IMR-90 (cell line): ENCODE measurements around the gene TMEM181. TPM values are rescaled to one million over a fixed set of nuclear protein-coding genes. Genes with fewer than 3 reads are reported as not detected.

ENCODE experiments used
- ATAC-seq: fragments of 200-7000 bp; cut with Tn5 transposase; 2 replicates; pipeline ENCODE4 v1.9.1; 2020; ENCODE audit warnings: low read depth, mild to moderate bottlenecking, moderate library complexity
- BruUV-seq: library from RNA; stranded (reverse); fragments of 400-500 nt; replicated peaks from 2 replicates; lab custom pipeline; 2021; lab: Mats Ljungman, UMichigan
- CTCF ChIA-PET: fragments of 300-600 bp; formaldehyde crosslinking; extraction: SDS; loops from one replicate; lab custom pipeline; 2021; ENCODE audit warnings: antibody characterized with exemption; lab: Yijun Ruan, JAX
- POLR2A ChIA-PET: fragments of 300-600 bp; sonication (Branson Sonifier 250); formaldehyde crosslinking; loops from one replicate; lab custom pipeline; 2022; ENCODE audit warnings: antibody characterized with exemption; ENCODE audit not compliant: unreplicated experiment; lab: Charles Lee
- DNase-seq: peaks from one replicate; pipeline ENCODE4 v3.0.0; 2013
- H2AFZ ChIP-seq: replicated peaks from 2 replicates; pipeline ENCODE3; 2013; ENCODE audit warnings: low read length, mild to moderate bottlenecking; ENCODE audit not compliant: poor library complexity
- H2AK5ac ChIP-seq: 2 replicates; pipeline ENCODE4 v1.6.1; 2013; ENCODE audit warnings: low read depth, low read length, inconsistent platforms
- H2AK9ac ChIP-seq: replicated peaks from 2 replicates; pipeline ENCODE3; 2013; ENCODE audit warnings: mild to moderate bottlenecking, low read depth, low read length, moderate library complexity; ENCODE audit not compliant: poor library complexity
- H2BK120ac ChIP-seq: 2 replicates; pipeline ENCODE4 v1.6.1; 2013; ENCODE audit warnings: low read depth, low read length, inconsistent platforms
- H2BK15ac ChIP-seq: 3 replicates; pipeline ENCODE4 v1.6.1; 2013; ENCODE audit warnings: low read depth, low read length, inconsistent platforms
- H2BK20ac ChIP-seq: 2 replicates; pipeline ENCODE4 v1.6.1; 2013; ENCODE audit warnings: low read depth, mild to moderate bottlenecking, inconsistent platforms, low read length, moderate library complexity
- H2BK5ac ChIP-seq: 2 replicates; pipeline ENCODE4 v1.6.1; 2013; ENCODE audit warnings: mild to moderate bottlenecking, low read depth, low read length, inconsistent platforms; ENCODE audit not compliant: poor library complexity, severe bottlenecking
- H3K14ac ChIP-seq: replicated peaks from 2 replicates; pipeline ENCODE4 v1.6.1; 2013; ENCODE audit warnings: low read depth, low read length, inconsistent platforms
- H3K18ac ChIP-seq: 2 replicates; pipeline ENCODE4 v1.6.1; 2013; ENCODE audit warnings: low read depth, low read length, control low read depth
- H3K23ac ChIP-seq: 2 replicates; pipeline ENCODE4 v1.6.1; 2013; ENCODE audit warnings: low read depth, low read length, inconsistent platforms
- H3K27ac ChIP-seq: 2 replicates; pipeline ENCODE4 v1.5.1; 2013; ENCODE audit warnings: mild to moderate bottlenecking, control low read depth, low read length; ENCODE audit not compliant: insufficient read depth
- H3K27me3 ChIP-seq: 2 replicates; pipeline ENCODE4 v1.6.1; 2013; ENCODE audit warnings: low read length; ENCODE audit not compliant: control insufficient read depth, insufficient read depth
- H3K36me3 ChIP-seq: 2 replicates; pipeline ENCODE4 v1.6.1; 2013; ENCODE audit warnings: low read length, mixed read lengths; ENCODE audit not compliant: control insufficient read depth, insufficient read depth
- H3K4ac ChIP-seq: 2 replicates; pipeline ENCODE4 v1.6.1; 2013; ENCODE audit warnings: low read depth, low read length, inconsistent platforms
- H3K4me1 ChIP-seq: 2 replicates; pipeline ENCODE4 v1.6.1; 2013; ENCODE audit warnings: low read length, mixed read lengths; ENCODE audit not compliant: control insufficient read depth, insufficient read depth
- H3K4me2 ChIP-seq: 2 replicates; pipeline ENCODE4 v1.6.1; 2013; ENCODE audit warnings: low read depth, mild to moderate bottlenecking, control low read depth, low read length, moderate library complexity
- H3K4me3 ChIP-seq: 2 replicates; pipeline ENCODE4 v1.5.1; 2013; ENCODE audit warnings: low read depth, mild to moderate bottlenecking, control low read depth, low read length, moderate library complexity; ENCODE audit not compliant: insufficient read depth
- H3K56ac ChIP-seq: 2 replicates; pipeline ENCODE4 v1.6.1; 2013; ENCODE audit warnings: low read length, inconsistent platforms; ENCODE audit not compliant: insufficient read depth; ENCODE audit errors: extremely low read depth
- H3K79me1 ChIP-seq, 2 experiments: 2 replicates each; pipeline ENCODE4 v1.6.1; 2013; ENCODE audit warnings: low read length in 2 of 2, inconsistent platforms in 1 of 2, low read depth in 1 of 2
- H3K9ac ChIP-seq: 2 replicates; pipeline ENCODE4 v1.6.1; 2013; ENCODE audit warnings: low read depth, low read length, control low read depth
- H3K9me1 ChIP-seq: 2 replicates; pipeline ENCODE4 v1.6.1; 2013; ENCODE audit warnings: low read length, inconsistent platforms; ENCODE audit not compliant: insufficient read depth
- H3K9me3 ChIP-seq: 2 replicates; pipeline ENCODE4 v1.6.1; 2013; ENCODE audit warnings: low read length; ENCODE audit not compliant: control insufficient read depth, insufficient read depth
- H4K20me1 ChIP-seq: 2 replicates; pipeline ENCODE4 v1.6.1; 2013; ENCODE audit warnings: low read length, inconsistent platforms; ENCODE audit not compliant: insufficient read depth
- H4K5ac ChIP-seq: 2 replicates; pipeline ENCODE4 v1.6.1; 2013; ENCODE audit warnings: mild to moderate bottlenecking, low read depth, low read length, control low read depth
- H4K8ac ChIP-seq, 2 experiments: 2 replicates each; pipeline ENCODE4 v1.6.1; 2013; ENCODE audit warnings: low read depth in 2 of 2, low read length in 2 of 2, control low read depth in 1 of 2, inconsistent platforms in 1 of 2
- H4K91ac ChIP-seq: 2 replicates; pipeline ENCODE4 v1.6.1; 2013; ENCODE audit warnings: low read depth, low read length, inconsistent platforms; ENCODE audit not compliant: insufficient read depth
- CHD1 ChIP-seq: IDR thresholded peaks from 2 replicates; pipeline ENCODE4 v1.6.1; 2012; ENCODE audit warnings: low read depth, low read length, improper control_type of control experiment
- FOS ChIP-seq: fragments of 150-350 bp; IDR thresholded peaks from 2 replicates; pipeline ENCODE4 v1.6.1; 2016; ENCODE audit warnings: low read depth, low read length
- MAZ ChIP-seq: IDR thresholded peaks from 2 replicates; pipeline ENCODE4 v1.6.1; 2012; ENCODE audit warnings: low read depth, mild to moderate bottlenecking, low read length, improper control_type of control experiment, moderate library complexity, borderline replicate concordance
- MXI1 ChIP-seq: IDR thresholded peaks from 2 replicates; pipeline ENCODE4 v1.6.1; 2012; ENCODE audit warnings: low read depth, mild to moderate bottlenecking, low read length, moderate library complexity, borderline replicate concordance
- NFE2L2 ChIP-seq: fragments of 150-350 bp; IDR thresholded peaks from 2 replicates; pipeline ENCODE4 v1.6.1; 2016; ENCODE audit warnings: low read depth, mild to moderate bottlenecking, low read length
- WGBS, 2 experiments: methylation state at CpG; one replicate each; pipeline versions ENCODE4 v1.1.5 to v1.1.7; 2013; ENCODE audit warnings: missing lambda C conversion rate in 2 of 2; ENCODE audit not compliant: insufficient read length in 1 of 2; ENCODE audit errors: extremely low coverage in 2 of 2; 5-methylcytosine and 5-hydroxymethylcytosine counted together
- dilution Hi-C: fragments of 300-500 bp; cut with HindIII; formaldehyde crosslinking; loops from one replicate; pipeline ENCODE4 v1.14.3; 2018; ENCODE audit warnings: low sequenced_read_pairs; ENCODE audit not compliant: unreplicated experiment
- in situ Hi-C: fragments of 300-500 bp; cut with MboI; formaldehyde crosslinking; loops from 3 replicates; pipeline ENCODE4 v1.14.3; 2019; ENCODE audit warnings: low sequenced_read_pairs, inconsistent platforms, mixed read lengths
- intact Hi-C: fragments of 100-400 bp; cut with micrococcal nuclease; formaldehyde crosslinking; loops from 2 replicates; pipeline ENCODE4 v1.10.0; 2022
- polyA plus RNA-seq, 3 experiments: library from polyadenylated mRNA; depleted of rRNA; stranded (reverse); fragments of >200 nt; gene quantifications; 2 replicates each; pipeline ENCODE4 v1.2.3, GENCODE V29; 2012; ENCODE audit warnings: low replicate concordance in 1 of 3
- total RNA-seq: library from RNA; depleted of rRNA; stranded (reverse); fragments of >200 nt; gene quantifications from 2 replicates; pipeline ENCODE4 v1.2.3, GENCODE V29; 2012
- TF ChIP-seq, protein P1 (sequence below): conservative IDR thresholded peaks from 2 replicates; pipeline ENCODE4 v1.5.1; 2012; ENCODE audit warnings: mild to moderate bottlenecking, low read depth, low read length, improper control_type of control experiment
- TF ChIP-seq, protein P2 (sequence below): fragments of 150-350 bp; IDR thresholded peaks from 2 replicates; pipeline ENCODE4 v1.6.1; 2017; ENCODE audit warnings: mild to moderate bottlenecking, antibody characterized with exemption, low read length, low read depth

Gene TMEM181
- total and polyA plus RNA-seq, 2 of the 4 experiments (the other 2 are of a cell fraction): 22.8 to 27.8 TPM

DNA sequence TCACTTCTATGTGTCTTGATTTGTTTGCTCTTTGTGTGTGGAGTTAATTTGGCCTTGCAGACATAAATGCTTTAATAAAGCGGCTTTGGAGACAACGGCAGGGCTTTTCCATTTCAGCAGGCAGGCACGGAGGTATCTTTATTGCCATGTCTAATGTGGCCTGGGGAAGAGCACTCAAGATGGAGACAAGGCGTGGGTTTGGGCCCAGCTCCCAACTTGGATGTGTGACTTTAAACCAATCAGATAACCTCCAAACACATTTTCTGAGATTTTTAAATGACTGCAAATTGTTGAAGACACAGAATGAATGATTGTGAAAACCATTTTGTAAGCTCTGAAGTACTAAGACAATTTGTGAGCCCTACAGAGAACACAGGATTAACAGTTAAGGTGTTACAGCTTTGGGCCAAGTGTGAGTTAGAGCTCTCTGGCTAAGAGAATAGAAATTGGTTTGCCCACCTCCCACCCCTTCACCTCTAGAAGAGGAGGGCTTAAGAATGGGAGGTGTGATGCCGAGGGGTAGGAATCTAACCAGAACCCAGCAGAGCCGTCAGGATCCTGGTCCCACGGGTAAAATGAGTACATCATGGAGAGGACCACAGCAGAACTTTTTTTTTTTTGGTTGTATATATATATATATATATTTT lies 75.7 kb downstream of the TMEM181 start:
- CTCF ChIA-PET: no interaction called here
- H3K18ac ChIP-seq: no peak overlapping the region
- H2BK120ac ChIP-seq: no peak overlapping the region
- no peak overlapping the region for H3K23ac ChIP-seq
- whole genome bisulfite sequencing, 2 experiments: no CpG with 5 or more reads among the region's 7 CpGs
- no peak overlapping the region for H3K4me3 ChIP-seq
- no peak overlapping the region for H4K91ac ChIP-seq
- peaks cover 24 to 68% of the 10 kb centered on the region in 2 experiments for H3K79me1 ChIP-seq
- no peak overlapping the region for H2BK20ac ChIP-seq
- POLR2A ChIA-PET: no interaction called here
- no peak for ATAC-seq
- no peak overlapping the region for H3K4ac ChIP-seq
- H2BK5ac ChIP-seq: no peak overlapping the region
- peaks cover 30% of the 10 kb centered on the region for H4K20me1 ChIP-seq
- H2AK9ac ChIP-seq: no peak overlapping the region
- in situ Hi-C loops (loop anchor here (25.0 kb wide), 1 partner anchor 1077 kb away; no protein-coding TSS in a partner anchor), dilution Hi-C loops (no loop called here), intact Hi-C loops (no loop called here)
- no peak overlapping the region for H3K56ac ChIP-seq
- H3K9ac ChIP-seq: no peak overlapping the region
- H3K27ac ChIP-seq: no peak overlapping the region
- peaks cover 29% of the 10 kb centered on the region for H3K9me1 ChIP-seq
- no TSS peak for BruUV-seq
- H3K4me1 ChIP-seq: peaks cover 24% of the 10 kb centered on the region
- no peak overlapping the region for H2AFZ ChIP-seq
- peaks cover 31% of the 10 kb centered on the region for H3K36me3 ChIP-seq
- H4K8ac ChIP-seq: no peak overlapping the region
- H3K4me2 ChIP-seq: no peak overlapping the region
- H2BK15ac ChIP-seq: no peak overlapping the region
- DNase-seq: no peak
- no peaks in the 10 kb centered on the region for H3K9me3 ChIP-seq
- no peak overlapping the region for H2AK5ac ChIP-seq
- TF ChIP-seq, protein P1, sequence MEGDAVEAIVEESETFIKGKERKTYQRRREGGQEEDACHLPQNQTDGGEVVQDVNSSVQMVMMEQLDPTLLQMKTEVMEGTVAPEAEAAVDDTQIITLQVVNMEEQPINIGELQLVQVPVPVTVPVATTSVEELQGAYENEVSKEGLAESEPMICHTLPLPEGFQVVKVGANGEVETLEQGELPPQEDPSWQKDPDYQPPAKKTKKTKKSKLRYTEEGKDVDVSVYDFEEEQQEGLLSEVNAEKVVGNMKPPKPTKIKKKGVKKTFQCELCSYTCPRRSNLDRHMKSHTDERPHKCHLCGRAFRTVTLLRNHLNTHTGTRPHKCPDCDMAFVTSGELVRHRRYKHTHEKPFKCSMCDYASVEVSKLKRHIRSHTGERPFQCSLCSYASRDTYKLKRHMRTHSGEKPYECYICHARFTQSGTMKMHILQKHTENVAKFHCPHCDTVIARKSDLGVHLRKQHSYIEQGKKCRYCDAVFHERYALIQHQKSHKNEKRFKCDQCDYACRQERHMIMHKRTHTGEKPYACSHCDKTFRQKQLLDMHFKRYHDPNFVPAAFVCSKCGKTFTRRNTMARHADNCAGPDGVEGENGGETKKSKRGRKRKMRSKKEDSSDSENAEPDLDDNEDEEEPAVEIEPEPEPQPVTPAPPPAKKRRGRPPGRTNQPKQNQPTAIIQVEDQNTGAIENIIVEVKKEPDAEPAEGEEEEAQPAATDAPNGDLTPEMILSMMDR: no peak
- no peak for TF ChIP-seq FOS
- TF ChIP-seq, protein P2, sequence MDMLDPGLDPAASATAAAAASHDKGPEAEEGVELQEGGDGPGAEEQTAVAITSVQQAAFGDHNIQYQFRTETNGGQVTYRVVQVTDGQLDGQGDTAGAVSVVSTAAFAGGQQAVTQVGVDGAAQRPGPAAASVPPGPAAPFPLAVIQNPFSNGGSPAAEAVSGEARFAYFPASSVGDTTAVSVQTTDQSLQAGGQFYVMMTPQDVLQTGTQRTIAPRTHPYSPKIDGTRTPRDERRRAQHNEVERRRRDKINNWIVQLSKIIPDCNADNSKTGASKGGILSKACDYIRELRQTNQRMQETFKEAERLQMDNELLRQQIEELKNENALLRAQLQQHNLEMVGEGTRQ: no peak
- TF ChIP-seq NFE2L2: no peak
- no peak for TF ChIP-seq CHD1
- no peak for TF ChIP-seq MAZ
- no peak for TF ChIP-seq MXI1
- no peak overlapping the region for H3K14ac ChIP-seq
- no peaks in the 10 kb centered on the region for H3K27me3 ChIP-seq
- no peak overlapping the region for H4K5ac ChIP-seq
